AG04449 (cell line): ENCODE measurements around the gene RSAD1.
A peak's percentile ranks its signal among the peaks of the same experiment; 100 is the strongest.
"Not testable (repeated sequence)": the region's sequence is repeated elsewhere in the genome, so short reads cannot be mapped to it uniquely, and the experiment has no call there.

ENCODE experiments used
- CTCF ChIA-PET: fragments of 350-600 bp; formaldehyde crosslinking; extraction: SDS; loops from one replicate; lab custom pipeline; 2021; ENCODE audit warnings: antibody characterized with exemption; lab: Yijun Ruan, JAX
- POLR2A ChIA-PET: fragments of 400-600, 350-600 bp; formaldehyde crosslinking; extraction: SDS; loops from one replicate; lab custom pipeline; 2020; ENCODE audit warnings: antibody characterized with exemption, inconsistent platforms; lab: Yijun Ruan, JAX
- DNase-seq: peaks from one replicate; pipeline ENCODE4 v3.0.0-alpha.2; 2010; ENCODE audit warnings: low read depth, low spot score
- H3K4me3 ChIP-seq: 2 replicates; pipeline ENCODE4 v1.5.1; 2011; ENCODE audit warnings: low read depth, mild to moderate bottlenecking, control low read depth, low read length
- CTCF ChIP-seq: IDR thresholded peaks from one replicate; pipeline ENCODE4 v1.5.1; 2011; ENCODE audit warnings: mild to moderate bottlenecking, moderate library complexity, low read length, control low read depth, inconsistent platforms; ENCODE audit not compliant: insufficient read depth; ENCODE audit errors: missing control alignments

RSAD1 gene

GRCh38 chr17:50469208-50469605 lies 9.5 kb upstream of the RSAD1 start:
- CTCF ChIA-PET, result interaction anchor here (1.1 to 1.9 kb wide), 3 partner anchors 9 to 36 kb away, joined by 3 to 8 read pairs (median 5); no protein-coding TSS in a partner anchor
- H3K4me3 ChIP-seq, result peak overlapping the region; percentile 34
- no peak for TF ChIP-seq CTCF
- POLR2A ChIA-PET, result no interaction called here
- DNase-seq, result no peak

- CTCF ChIA-PET, result interaction anchor here (1.1 to 1.9 kb wide), 2 partner anchors 8 to 9 kb away, joined by 5 to 8 read pairs; no protein-coding TSS in a partner anchor
- POLR2A ChIA-PET, result no interaction called here
- no peak for DNase-seq
- TF ChIP-seq CTCF, result no peak
- H3K4me3 ChIP-seq, result no peak overlapping the region
Observed at GRCh38 chr17:50469671-50470305, 8.9 kb upstream of the RSAD1 start.

DNA sequence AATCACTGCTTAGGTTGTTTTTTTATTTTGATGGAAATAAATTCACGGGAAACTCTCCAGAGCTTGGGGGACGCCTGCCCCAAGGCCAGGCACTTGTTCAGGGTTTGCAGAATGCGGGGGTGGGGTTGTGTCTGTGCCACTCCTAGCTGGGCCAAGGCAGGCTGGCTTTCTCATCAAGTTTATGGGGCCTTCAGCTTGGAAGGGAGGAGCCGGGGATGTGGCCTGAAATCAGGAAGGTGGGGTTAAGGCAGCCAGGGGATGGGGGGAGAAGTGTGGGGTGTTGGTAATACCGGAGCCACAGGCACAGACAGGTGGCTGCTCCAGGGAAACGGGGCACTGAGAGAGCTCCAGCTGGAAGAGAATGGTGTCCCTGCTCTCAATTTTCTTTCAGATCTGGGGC lies 8.2 kb upstream of the RSAD1 start:
- ChIA-PET POLR2A (no interaction called here), CTCF (interaction anchor here (1.9 kb wide), 1 partner anchor 9 kb away, joined by 8 read pairs; no protein-coding TSS in a partner anchor)
- H3K4me3 ChIP-seq, result no peak overlapping the region
- DNase-seq, result no peak
- no peak for TF ChIP-seq CTCF

- no peak for TF ChIP-seq CTCF
- ChIA-PET POLR2A (no interaction called here), CTCF (interaction anchor here (0.7 to 2.1 kb wide), 8 partner anchors 8 to 155 kb away, joined by 3 to 9 read pairs (median 4); partner anchors contain the start of gene LRRC59)
- DNase-seq, result no peak
- H3K4me3 ChIP-seq, result no peak overlapping the region
Observed at GRCh38 chr17:50471009-50471905, 7.4 kb upstream of the RSAD1 start.

- ChIA-PET POLR2A (no interaction called here), CTCF (interaction anchor here (0.7 to 2.1 kb wide), 14 partner anchors 10 to 154 kb away, joined by 3 to 9 read pairs (median 4); partner anchors contain the start of gene LRRC59)
- no peak for DNase-seq
- no peak for TF ChIP-seq CTCF
- no peak overlapping the region for H3K4me3 ChIP-seq
Observed at GRCh38 chr17:50472286-50472685, 6.4 kb upstream of the RSAD1 start.

DNA sequence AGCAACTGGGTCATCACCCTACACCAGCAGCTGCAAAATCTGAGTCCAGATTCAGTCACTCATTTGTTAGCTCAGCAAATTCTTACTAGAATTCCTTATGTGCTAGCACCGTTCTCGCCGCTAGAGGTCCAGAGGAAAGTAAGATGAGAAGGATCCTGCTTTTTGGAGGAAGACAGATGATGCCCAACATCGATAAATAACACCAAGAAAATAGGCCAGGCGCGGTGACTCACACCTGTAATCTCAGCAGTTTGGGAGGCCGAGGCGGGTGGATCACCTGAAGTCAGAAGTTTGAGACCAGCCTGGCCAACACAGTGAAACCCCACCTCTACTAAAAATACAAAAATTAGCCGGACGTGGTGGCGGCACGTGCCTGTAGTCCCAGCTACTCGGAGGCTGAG lies 5.9 kb upstream of the RSAD1 start:
- POLR2A ChIA-PET, DNase-seq, H3K4me3 ChIP-seq: not testable (repeated sequence)
- CTCF ChIA-PET, result interaction anchor here (0.7 to 2.1 kb wide), 13 partner anchors 9 to 153 kb away, joined by 3 to 9 read pairs (median 4); partner anchors contain the start of gene LRRC59
